Activated naive CD4-positive, alpha-beta T cell treated with Interleukin-2 at 50 U/mL for 16 hours (primary cell): ENCODE measurements around the gene ATP9A.
"Not testable (repeated sequence)": the region's sequence is repeated elsewhere in the genome, so short reads cannot be mapped to it uniquely, and the experiment has no call there.

Experiments used
- DNase-seq: peaks from one replicate; pipeline ENCODE4 v3.0.0-alpha.2; 2020

The ATP9A gene

GRCh38 chr20:51687108-51687507, 81.1 kb downstream of the ATP9A start:
- no peak for DNase-seq

DNA sequence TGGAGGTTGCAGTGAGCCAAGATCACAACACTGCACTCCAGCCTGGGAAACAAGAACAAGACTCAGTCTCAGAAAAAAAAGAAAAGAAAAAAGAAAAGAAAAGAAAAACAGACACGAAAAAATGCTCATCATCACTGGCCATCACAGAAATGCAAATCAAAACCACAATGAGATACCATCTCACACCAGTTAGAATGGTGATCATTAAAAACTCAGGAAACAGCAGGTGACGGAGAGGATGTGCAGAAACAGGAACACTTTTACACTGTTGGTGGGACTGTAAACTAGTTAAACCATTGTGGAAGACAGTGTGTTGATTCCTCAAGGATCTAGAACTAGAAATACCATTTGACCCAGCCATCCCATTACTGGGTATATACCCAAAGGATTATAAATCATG, 82.7 kb downstream of the ATP9A start:
- DNase-seq, result not testable (repeated sequence)

DNA sequence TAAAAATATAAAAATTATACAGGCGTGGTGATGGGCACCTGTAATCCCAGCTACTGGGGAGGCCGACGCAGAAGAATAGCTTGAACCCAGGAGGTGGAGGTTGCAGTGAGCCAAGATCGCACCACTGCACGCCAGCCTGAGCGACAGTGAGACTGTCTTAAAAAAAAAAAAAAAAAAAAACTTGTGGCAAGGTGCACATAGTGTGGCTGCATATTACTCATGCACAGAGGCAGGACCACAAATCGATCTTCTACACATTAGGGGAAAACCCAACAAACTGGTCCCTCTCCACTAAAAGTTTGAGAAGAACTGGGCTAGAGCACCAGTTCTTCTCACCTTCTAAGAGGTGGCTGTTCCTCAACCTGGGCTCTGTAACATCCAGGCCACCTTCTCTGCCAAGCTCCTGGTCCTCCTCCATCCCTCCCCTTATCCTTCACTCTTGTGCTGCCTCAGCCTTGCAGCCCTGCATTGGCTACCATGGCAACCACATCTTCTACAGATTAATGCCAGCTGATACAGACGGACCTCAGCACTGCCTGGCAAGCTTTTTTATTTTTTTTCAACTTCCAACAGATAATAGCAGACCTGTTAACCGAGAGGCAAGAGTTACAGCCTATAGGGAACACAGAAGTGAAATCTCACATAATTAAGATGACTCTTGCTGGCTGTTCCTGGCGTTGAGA, 88.0 kb downstream of the ATP9A start:
- DNase-seq, result no peak

DNA sequence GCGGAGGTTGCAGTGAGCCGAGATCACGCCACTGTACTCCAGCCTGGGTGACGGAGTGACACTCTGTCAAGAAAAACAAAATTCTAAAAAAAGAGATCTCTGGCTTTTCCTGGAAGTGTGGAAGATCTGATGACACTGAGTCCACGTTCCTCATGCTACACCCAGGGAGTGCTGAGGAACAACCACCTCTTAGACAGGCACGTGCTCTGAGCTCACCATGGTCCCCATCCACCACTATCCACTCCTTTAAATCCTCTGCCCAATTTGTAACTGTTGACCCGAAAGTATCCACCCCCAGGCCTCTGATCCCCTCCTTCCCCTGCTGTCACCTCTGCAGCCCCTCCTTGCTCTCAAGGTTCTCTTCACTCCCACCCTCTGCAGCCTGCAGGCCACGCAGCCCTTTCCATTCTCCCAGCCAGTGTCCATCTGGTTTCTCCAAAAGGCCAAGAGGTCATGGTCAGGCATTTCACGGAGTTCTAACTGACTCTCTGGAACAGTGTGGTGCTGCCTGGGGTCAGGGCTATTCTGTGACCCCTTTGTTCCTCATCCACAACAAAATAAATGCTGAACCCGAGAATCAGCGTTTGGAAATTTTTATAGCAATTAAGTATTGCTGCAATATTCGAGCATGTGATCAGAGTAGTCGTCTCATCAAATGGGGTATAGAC, 88.8 kb downstream of the ATP9A start:
- DNase-seq, result no peak

DNA sequence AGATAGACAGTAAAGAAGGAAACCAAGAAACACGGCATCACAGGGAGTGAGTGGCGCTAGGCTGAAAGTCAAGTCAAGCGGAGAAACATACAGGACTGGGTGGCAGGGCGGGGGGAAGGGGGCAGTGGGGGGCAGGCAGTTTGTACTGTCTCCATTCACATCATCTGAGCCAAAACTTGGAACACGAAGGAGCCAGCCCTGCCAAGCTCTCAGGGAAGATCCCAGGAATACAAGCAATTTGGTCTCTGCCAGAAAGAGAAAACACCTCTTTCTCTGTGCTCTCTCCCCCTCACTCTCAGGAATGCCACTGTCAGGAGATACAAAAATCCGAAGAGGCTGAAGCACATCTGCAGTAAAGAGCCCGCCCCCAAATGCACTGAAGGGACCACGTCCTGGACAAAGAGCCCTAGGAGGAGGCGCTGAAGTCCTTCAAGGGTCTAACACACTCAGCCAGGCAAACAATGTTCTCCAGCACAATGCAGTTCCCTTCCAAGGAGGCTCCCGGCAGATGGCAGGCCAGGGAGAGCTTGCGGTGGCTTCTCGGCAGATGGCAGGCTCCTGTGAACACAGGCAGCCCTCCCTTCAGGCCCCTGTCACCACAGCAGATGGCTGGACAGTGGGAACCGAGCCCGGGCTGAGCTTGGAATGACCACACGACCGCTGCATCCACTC, 90.0 kb downstream of the ATP9A start:
- DNase-seq, result no peak

GRCh38 chr20:51668947-51669346, 99.2 kb downstream of the ATP9A start:
- no peak for DNase-seq

- no peak for DNase-seq
Measured at GRCh38 chr20:51668515-51668914, 99.7 kb downstream of the ATP9A start.

DNA sequence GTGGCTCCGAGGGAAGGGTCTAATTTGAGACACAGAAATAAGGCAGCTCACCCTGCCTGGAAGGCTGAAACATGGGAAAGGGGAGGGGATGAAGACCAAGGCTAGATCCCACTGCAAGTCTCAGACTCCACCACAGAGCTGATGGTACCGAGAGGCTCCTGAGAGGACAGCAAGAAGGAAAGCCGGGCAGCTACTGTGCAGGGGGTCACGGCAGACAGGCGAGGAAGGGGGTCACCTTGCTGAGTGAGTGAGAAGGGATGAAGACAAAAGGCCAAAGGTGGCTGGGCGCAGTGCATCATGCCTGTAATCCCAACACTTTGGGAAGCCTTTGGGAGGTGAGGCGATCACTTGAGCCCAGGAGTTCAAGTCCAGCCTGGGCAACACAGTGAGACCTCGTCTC, 100.7 kb downstream of the ATP9A start:
- no peak for DNase-seq

GRCh38 chr20:51667002-51667408, 101.2 kb downstream of the ATP9A start:
- no peak for DNase-seq

DNA sequence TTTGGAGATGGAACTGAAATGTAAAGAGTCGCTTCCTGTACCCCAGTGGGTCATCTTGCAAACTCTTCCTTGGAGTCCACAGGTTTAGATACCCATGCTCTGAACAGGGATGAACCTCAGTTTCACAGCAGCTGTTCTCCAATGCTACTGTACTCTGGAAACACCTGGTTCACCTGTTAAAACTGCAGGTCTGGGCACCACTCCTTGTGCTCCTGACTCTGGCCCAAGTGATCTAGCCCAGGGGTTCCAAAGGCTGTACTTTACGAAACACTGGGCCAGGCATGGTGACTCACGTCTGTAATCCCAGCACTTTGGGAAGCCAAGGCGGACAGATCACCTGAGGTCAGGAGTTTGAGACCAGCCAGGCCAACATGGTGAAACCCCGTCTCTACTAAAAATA, 102.1 kb downstream of the ATP9A start:
- DNase-seq, result no peak

DNA sequence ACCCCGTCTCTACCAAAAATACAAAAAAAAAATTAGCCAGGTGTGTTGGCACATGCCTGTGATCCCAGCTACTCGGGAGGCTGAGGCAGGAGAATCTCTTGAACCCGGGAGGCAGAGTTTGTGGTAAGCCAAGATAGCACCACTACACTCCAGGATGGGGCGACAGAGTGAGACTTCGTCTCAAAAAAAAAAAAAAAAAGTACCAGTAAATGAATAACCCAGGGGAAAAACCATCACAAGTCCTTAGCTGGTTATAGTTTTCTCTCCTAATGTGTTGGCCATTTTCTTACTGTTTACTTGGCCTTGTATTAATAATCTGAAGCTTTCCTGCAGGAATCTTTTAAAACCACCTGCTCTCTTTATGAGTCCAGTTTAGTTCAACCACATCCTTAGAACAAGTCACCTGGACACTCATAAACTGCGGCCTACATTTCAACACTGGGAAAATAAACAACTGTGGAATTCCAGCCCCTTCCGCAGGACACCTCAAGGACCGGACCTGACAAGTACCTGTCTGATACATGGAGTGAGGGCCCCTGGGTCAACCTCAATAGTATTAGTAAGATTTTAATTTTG, 102.6 kb downstream of the ATP9A start:
- DNase-seq, result no peak

GRCh38 chr20:51661609-51662178, 106.5 kb downstream of the ATP9A start:
- DNase-seq, result peak; percentile 57

DNA sequence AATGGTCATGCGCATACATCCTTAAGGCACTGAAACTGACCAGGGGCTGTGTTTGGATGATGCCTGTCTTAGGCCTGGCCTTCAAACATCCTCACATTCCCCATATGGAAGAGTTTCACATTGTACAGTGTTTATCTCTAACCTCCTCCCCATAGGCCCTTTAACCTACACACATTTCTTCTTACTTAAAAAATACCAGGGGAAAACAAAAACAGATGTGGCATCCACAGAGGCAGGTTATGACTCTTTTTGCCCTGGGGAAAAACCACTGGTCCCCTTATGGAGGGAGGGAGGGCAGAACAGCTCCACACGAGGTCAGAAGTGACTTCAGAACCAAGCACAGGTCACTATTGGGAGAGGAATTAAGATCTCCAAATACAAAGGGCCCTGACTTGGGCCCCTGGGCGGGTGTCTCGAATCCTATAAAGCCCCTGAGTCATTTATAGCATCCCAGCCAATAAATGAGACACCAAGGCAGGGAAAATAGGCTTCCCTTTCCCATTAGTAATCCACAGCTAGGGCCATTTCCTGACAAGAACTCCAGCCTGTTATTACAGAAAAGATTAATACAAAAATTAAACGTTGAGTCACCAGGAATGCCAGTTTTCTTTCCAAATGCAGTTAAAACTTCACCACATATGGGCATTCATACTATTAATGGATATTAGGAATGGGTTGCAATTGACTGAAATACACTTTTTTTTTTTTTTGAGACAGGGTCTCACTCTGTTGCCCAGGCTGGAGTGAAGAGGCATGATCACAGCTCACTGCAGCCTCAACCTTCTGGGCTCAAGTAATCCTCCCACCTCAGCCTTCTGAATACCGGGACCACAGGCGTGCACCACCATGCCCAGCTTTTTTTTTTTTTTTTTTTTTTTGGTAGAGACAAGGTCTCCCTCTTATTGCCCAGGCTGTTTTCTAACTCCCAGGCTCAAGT, 107.2 kb downstream of the ATP9A start:
- DNase-seq, result no peak

- no peak for DNase-seq
Measured at GRCh38 chr20:51659491-51660050, 108.6 kb downstream of the ATP9A start.

- no peak for DNase-seq
Measured at GRCh38 chr20:51656726-51657260, 111.4 kb downstream of the ATP9A start.

DNA sequence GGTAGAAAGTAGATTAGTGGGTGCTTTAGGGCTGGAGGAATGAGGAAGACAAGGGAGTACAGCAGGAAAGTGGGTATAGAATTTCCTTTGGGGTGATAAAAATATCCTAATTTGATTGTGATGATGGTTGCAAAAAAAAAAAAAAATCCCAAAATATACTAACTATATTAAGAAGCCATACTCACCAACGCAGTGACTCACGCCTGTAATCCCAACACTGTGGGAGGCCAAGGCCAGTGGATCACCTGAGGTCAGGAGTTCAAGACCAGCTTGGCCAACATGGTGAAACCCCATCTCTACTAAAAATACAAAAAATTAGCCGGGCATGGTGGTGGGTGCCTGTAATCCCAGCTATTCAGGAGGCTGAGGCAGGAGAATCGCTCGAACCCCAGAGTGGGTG, 112.1 kb downstream of the ATP9A start:
- DNase-seq, result not testable (repeated sequence)

- no peak for DNase-seq
Measured at GRCh38 chr20:51654495-51654894, 113.7 kb downstream of the ATP9A start.

GRCh38 chr20:51654060-51654459, 114.1 kb downstream of the ATP9A start:
- DNase-seq, result no peak

DNA sequence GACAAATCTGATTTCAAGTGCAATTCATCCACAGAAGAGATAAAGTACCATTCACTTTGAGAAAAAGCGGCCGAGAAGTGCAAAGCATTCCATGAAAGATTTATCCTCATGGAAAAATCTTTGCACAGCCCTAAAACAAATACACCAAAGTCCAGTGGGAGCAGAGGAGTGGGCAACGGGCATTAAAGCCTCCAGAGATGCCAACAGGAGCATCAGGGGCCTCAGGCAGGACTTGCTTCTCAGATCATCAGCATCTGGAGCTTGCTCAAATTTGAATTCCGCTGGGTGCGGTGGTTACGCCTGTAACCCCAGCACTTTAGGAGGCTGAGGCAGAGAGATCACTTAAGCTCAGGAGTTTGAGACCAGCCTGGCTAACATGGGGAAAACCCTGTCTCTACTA, 115.0 kb downstream of the ATP9A start:
- DNase-seq, result no peak

- DNase-seq, result no peak
Measured at GRCh38 chr20:51651921-51652549, 116.2 kb downstream of the ATP9A start.

DNA sequence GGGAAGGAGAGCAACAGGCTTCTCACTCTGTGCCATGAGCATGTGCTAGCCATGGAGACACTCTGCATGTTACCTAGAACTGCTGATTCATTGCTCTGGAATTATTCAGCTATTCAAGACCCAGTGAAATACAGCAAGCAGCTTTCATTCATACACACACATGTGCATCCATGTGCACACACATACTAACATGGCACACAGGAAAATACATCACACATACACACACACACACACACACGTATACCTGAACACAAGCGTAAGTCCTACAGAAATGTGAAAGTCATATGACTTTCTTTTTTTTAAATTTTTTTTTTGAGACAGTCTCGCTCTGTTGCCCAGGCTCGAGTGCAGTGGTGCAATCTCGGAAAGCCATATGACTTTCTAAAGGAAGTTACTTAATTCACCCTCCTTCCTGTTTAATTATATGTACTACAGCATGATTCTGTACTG, 117.5 kb downstream of the ATP9A start:
- DNase-seq, result no peak
